Loucy (cell line): Measurements from ENCODE around the gene STAB2.

Experiments
- CTCF ChIP-seq: fragments of 200-600 bp; sonication (generic); conservative IDR thresholded peaks from 2 replicates; pipeline ENCODE4 v1.5.1; 2014; ENCODE audit warnings: mild to moderate bottlenecking, antibody characterized with exemption, low read length
- EZH2phosphoT487 ChIP-seq: fragments of 200-600 bp; IDR thresholded peaks from 2 replicates; pipeline ENCODE4 v1.6.1; 2018; ENCODE audit warnings: antibody characterized with exemption, mild to moderate bottlenecking, moderate library complexity, borderline replicate concordance

- TF ChIP-seq CTCF (no peak), EZH2phosphoT487 (no peak)
Measured at GRCh38 chr12:103773109-103773910, 186.2 kb downstream of the STAB2 start.
